GM21786 (cell line): ENCODE results near the gene SPECC1.
"Not testable (repeated sequence)": the region's sequence is repeated elsewhere in the genome, so short reads cannot be mapped to it uniquely, and the experiment has no call there.

Source experiments
- ATAC-seq: cut with Tn5 transposase; IDR thresholded peaks from one replicate; pipeline ENCODE4 v1.9.1; 2021; ENCODE audit not compliant: unreplicated experiment

Gene SPECC1

GRCh38 chr17:20009052-20009301, 182 bp upstream of the SPECC1 start:
- ATAC-seq: no peak

- ATAC-seq: no peak
Measured at GRCh38 chr17:20010099-20010863, 1.1 kb downstream of the SPECC1 start.

- no peak for ATAC-seq
Measured at GRCh38 chr17:20010936-20011335, 1.8 kb downstream of the SPECC1 start.

GRCh38 chr17:20012017-20012536, 2.9 kb downstream of the SPECC1 start:
- no peak for ATAC-seq

- ATAC-seq: not testable (repeated sequence)
Measured at GRCh38 chr17:20016475-20016992, 7.4 kb downstream of the SPECC1 start.

GRCh38 chr17:20022701-20023100, 13.5 kb downstream of the SPECC1 start:
- ATAC-seq: no peak

- ATAC-seq: no peak
Measured at GRCh38 chr17:20026960-20027359, 17.8 kb downstream of the SPECC1 start.

GRCh38 chr17:20028443-20028842, 19.3 kb downstream of the SPECC1 start:
- ATAC-seq: no peak

- ATAC-seq: no peak
Measured at GRCh38 chr17:20032636-20033035, 23.5 kb downstream of the SPECC1 start.

GRCh38 chr17:20033415-20033814, 24.3 kb downstream of the SPECC1 start:
- ATAC-seq: no peak

GRCh38 chr17:20035501-20035900, 26.3 kb downstream of the SPECC1 start:
- no peak for ATAC-seq

GRCh38 chr17:20037286-20037685, 28.1 kb downstream of the SPECC1 start:
- not testable (repeated sequence) for ATAC-seq

- no peak for ATAC-seq
Measured at GRCh38 chr17:20039037-20039436, 29.9 kb downstream of the SPECC1 start.

- ATAC-seq: no peak
Measured at GRCh38 chr17:20040216-20040615, 31.1 kb downstream of the SPECC1 start.

- no peak for ATAC-seq
Measured at GRCh38 chr17:20043021-20043420, 33.9 kb downstream of the SPECC1 start.

- no peak for ATAC-seq
Measured at GRCh38 chr17:20045476-20045875, 36.3 kb downstream of the SPECC1 start.

- no peak for ATAC-seq
Measured at GRCh38 chr17:20046629-20047028, 37.5 kb downstream of the SPECC1 start.

- ATAC-seq: no peak
Measured at GRCh38 chr17:20051624-20052023, 42.5 kb downstream of the SPECC1 start.

GRCh38 chr17:20053361-20053964, 44.3 kb downstream of the SPECC1 start:
- no peak for ATAC-seq

- ATAC-seq: peak; percentile 48
Measured at GRCh38 chr17:20059728-20060188, 50.6 kb downstream of the SPECC1 start.

GRCh38 chr17:20063665-20064648, 54.8 kb downstream of the SPECC1 start:
- ATAC-seq: peak; percentile 70
